GM11168 (cell line): ENCODE measurements around the gene IGFBP6.

Source experiments
- in situ Hi-C: fragments of 300-500 bp; cut with MboI; formaldehyde crosslinking; loops from one replicate; pipeline ENCODE4 v1.12.0; 2022; ENCODE audit warnings: low sequenced_read_pairs; ENCODE audit not compliant: unreplicated experiment

Gene IGFBP6

DNA sequence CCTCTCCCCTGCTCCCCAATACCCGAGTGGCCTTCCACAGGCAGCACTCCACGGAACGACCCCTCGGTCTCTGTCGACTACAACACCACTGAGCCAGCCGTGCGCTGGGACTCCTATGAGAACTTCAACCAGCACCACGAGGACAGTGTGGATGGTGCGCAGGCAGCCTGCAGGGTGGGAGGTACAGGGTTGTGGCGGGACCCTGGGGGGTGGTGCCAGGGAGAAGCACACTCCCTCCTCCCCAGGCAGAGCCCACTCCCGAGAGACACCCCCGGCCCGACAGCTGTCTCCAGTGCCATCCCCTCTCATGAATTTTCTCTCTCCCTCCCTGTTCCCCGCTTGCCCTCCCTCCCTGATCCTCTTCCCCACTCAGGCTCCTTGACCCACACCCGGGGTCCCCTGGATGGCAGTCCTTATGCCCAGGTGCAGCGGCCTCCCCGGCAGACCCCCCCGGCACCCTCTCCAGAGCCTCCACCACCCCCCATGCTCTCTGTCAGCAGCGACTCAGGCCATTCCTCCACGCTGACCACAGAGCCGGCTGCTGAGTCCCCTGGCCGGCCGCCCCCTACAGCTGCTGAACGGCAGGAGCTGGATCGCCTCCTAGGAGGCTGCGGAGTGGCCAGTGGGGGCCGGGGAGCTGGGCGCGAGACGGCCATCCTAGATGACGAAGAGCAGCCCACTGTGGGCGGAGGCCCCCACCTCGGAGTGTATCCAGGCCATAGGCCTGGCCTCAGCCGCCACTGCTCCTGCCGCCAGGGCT, 38.6 kb upstream of the IGFBP6 start:
- in situ Hi-C loops: no loop called here

GRCh38 chr12:53059434-53060063, 37.9 kb upstream of the IGFBP6 start:
- in situ Hi-C loops: no loop called here

DNA sequence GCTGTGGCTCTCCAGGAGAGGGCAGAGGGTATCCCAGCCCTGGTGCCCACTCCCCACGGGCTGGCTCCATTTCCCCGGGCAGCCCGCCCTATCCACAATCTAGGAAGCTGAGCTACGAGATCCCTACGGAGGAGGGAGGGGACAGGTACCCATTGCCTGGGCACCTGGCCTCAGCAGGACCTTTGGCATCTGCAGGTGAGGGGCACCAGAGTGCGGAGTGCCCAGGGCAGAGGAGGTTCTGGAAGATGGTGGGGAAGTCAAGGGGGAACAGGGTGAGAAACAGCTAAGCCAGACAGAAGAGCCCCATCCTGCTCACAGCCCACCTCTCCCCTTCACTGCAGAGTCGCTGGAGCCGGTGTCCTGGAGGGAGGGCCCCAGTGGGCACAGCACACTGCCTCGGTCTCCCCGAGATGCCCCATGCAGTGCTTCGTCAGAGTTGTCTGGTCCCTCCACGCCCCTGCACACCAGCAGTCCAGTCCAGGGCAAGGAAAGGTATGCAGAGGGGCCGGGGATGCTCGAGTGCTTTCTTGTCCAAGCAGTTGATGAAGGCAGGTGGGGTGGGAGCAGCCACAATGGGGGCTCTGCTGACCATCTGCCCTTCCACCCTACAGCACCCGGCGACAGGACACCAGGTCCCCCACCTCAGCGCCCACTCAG, 37.3 kb upstream of the IGFBP6 start:
- in situ Hi-C loops: no loop called here

DNA sequence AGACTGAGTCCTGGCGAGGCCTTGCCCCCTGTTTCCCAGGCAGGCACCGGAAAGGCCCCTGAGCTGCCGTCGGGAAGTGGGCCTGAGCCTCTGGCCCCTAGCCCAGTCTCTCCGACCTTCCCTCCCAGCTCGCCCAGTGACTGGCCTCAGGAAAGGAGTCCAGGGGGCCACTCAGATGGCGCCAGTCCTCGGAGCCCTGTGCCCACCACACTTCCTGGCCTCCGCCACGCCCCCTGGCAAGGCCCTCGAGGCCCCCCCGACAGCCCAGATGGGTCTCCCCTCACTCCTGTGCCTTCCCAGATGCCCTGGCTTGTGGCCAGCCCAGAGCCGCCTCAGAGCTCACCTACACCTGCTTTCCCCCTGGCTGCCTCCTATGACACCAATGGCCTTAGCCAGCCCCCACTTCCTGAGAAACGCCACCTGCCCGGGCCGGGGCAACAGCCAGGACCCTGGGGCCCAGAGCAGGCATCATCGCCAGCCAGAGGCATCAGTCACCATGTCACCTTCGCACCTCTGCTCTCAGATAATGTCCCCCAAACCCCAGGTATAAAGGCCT, 36.7 kb upstream of the IGFBP6 start:
- in situ Hi-C loops: no loop called here

DNA sequence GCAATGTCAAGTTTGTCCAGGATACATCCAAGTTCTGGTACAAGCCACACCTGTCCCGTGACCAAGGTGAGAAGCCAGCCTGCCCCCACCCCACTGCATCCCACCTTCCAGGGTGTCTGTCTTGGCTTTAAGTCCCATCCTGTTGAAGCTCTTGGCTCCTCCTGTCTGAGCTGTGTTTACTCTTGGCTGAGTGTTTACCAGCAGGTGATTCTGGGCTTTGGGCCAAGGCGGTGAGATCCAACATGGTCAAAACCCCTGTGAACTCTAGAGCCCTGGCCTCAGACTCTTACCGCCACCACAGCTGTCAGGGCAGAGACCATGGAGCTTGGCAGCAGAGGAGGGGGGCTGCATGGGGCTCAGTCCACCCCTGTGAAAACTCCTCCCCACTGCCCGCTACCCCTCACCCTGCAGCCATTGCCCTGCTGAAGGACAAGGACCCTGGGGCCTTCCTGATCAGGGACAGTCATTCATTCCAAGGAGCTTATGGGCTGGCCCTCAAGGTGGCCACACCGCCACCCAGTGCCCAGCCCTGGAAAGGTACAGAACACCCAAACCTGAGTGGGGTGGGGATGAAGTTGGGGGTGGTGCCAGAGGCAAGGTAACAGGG, 36.0 kb upstream of the IGFBP6 start:
- in situ Hi-C loops: no loop called here

- in situ Hi-C loops: no loop called here
Observed at GRCh38 chr12:53062011-53062961, 35.2 kb upstream of the IGFBP6 start.

- in situ Hi-C loops: no loop called here
Observed at GRCh38 chr12:53062977-53063707, 34.3 kb upstream of the IGFBP6 start.

DNA sequence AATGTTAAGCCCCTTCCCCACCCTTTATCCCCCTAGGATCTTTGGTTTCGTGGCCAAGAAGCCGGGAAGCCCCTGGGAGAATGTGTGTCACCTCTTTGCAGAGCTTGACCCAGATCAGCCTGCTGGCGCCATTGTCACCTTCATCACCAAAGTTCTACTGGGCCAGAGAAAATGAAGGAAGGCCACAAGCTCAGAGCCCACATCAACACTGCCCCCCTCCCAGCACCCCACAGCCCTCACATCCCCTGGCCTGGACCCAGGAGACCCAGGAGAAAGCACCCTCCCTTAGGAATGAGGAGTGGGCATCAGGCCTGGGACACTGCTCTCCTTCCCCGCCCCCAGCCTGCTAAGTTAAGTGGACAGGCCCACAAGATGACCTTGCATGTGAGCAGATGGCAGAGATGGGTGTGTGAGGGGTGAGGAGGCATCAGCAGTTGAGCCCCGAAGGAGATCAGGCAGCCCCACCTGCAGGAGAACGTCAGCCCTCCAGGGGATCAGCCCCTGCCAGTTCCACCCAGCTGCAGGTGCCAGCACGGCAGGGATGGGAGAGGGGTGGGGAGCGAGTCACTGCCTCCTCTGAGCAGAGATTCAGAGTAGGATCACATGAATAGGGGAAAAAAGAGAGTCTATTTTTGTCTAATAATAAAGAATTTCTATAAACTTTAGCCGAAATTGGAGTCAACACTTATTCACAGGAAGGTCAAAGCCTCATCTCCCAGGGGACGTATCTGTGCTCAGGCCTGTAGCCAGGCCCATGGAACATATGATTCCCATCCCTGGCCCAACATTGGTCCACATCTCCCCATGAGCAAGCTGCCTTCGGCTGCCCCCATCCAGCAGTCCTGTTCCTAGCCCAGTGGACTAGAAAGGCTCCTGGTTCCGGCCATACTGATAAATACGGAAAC, 33.5 kb upstream of the IGFBP6 start:
- in situ Hi-C loops: no loop called here

DNA sequence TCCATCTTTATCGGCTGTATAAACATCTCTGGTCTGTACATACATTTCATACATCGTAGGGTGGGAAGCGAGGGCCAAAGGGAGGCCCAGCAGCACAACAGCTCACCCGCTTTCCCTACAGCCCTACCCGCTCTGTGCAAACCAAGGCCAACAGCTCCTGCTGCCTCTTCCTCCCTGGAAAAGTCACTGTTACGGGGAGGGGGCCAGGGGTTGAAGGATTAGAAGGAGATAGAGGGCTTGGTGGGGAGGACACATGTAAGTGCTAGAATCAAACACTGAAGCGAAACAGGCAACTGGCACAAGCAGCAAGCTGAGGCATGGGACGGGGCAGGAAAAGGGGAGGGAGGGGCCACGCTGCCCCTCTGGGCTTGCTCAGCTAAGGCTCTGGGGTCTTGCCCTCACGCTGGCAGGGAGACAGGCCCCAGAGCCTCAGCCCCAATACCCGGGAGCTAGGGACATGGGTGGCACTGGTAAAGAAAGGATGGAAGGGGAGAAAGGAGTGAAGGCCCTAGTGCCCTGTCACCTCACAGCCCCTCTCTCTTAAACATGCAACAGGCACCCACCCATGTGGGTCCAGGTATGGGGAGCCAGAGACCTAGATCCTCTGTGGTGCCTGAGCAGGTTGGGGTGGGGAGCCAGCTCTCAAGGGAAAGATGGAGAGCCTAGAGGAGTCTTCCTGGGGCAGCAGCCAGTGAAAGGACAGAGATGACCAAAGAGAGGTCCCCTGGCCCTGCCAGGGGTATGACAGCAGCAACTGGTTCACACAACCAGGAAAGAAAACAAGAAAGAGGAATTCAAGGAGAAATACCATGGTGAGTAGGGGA, 32.6 kb upstream of the IGFBP6 start:
- in situ Hi-C loops: no loop called here

GRCh38 chr12:53065470-53065869, 32.0 kb upstream of the IGFBP6 start:
- in situ Hi-C loops: no loop called here

DNA sequence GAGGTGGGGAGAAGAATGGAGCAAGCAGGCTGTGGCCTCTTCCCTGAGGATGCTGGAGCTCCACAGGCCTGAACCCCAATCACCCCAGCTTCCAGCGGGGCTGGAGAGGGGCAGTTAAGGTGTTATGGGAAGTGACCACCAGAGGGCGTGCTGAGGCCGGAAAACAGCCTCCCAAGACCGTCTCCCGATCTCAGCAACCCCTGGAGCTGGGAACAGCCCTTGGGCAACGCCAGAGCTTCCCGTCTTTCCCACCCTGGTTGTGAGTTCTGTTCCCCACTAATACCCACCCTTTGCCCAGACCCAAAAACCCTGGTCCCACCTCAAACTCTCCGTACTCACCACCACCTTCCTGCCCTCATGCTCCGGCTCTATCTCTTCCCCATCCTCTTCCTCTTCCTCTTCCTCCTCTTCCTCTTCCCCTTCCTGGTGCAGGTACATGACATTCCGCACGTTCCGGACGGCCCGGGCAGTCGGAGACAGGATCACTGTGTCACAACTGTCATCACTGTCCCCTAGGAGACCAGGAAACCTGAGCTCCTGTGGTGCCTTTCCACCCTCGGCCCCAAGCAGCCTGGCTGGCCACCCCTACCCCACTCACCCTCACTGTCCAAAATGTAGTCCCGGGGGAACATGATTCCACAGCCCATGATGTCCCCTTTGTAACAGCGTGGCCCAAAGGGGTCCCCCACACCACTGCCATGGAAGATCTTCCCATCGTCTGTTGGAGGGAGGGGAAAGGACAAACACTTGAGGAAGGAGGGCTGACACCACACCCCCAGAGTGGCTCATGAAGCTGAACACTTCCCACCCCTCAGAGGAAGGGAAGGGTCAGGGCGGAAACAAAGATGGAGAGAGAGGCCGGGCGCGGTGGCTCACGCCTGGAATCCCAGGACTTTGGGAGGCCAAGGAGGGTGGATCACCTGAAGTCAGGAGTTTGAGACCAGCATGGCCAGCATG, 31.2 kb upstream of the IGFBP6 start:
- in situ Hi-C loops: no loop called here

- in situ Hi-C loops: no loop called here
Observed at GRCh38 chr12:53067074-53067992, 30.1 kb upstream of the IGFBP6 start.

DNA sequence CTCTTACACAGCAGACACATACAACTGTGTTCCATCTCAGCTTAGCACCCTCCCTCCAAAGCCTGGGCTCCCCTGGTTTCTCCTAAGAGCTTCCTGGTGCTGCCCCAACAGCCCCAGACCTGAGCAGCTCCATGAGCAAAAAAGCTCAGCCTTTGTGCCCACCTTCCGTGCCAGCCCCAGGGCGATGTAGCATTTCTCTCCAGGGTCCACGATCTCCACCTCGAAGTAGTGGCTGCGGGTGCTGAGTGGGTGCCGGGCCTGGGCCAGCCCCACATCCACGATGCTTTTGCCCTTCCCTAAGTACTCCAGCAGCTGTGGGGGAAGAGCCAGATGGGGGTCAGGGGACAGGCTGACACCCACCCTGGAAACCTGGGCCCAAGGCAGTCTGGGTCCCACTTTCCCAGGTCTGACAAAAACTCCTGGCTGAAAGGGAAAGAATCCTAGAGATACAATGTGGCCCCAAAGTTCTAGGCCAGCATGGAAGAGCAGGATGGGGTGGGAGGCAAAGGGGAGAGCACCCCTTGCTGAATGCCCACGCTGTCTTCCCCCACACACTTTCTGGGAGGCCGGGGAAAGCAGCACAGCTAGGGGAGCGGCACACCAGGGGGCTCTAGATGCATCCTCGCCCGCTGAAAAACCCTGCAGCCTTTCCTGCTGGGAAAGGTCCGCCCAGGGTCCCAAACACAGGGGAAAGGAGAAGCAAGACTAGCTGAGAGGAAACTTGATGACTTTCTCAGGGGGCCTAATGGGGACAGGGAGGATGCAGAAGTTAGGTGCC, 29.3 kb upstream of the IGFBP6 start:
- in situ Hi-C loops: no loop called here

DNA sequence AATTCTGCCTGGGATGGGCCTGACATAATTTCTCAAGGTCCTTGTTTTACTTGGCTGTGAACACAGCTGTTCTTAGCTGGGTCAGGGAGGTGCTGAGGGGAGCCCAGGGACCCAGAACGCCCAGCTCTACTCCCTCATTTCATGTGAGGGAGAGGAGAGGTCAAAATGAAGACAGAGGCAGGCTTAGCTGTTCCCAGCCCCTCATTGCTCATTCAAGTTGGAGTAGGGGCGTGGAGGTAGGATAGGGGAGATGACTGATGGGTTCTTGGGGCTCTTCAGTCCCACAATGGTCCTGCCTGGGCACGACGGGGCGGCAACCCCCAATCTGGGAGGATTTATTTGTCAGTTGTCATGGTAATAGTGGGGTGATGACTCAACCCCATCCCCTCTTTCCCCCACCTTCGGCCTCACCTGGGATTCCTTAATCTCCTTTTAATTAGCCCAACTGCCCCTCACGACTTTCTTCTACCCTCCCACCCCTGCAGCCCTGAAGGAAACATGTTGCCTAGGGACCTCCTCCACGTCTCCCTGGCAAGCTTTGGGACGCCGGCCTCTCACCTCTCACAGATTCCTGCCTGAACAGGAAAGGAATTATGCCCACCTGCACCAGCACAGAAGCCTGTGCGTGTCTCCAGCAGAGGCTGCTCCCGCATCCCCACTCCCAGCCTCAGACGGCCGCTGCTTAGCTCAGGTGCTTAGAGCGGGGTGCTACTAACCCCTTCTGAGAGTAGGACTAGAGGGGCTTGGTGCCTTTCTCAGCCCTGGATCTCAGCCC, 28.5 kb upstream of the IGFBP6 start:
- in situ Hi-C loops: no loop called here
